ENCODE measurements around the gene WWC2. TPM values are rescaled to one million over a fixed set of nuclear protein-coding genes. Genes with fewer than 3 reads are reported as not detected.
A peak's percentile ranks its signal among the peaks of the same experiment; 100 is the strongest.

WWC2 gene
- total RNA-seq, 1 donor from 2014 or later, result 17.3 TPM

DNA sequence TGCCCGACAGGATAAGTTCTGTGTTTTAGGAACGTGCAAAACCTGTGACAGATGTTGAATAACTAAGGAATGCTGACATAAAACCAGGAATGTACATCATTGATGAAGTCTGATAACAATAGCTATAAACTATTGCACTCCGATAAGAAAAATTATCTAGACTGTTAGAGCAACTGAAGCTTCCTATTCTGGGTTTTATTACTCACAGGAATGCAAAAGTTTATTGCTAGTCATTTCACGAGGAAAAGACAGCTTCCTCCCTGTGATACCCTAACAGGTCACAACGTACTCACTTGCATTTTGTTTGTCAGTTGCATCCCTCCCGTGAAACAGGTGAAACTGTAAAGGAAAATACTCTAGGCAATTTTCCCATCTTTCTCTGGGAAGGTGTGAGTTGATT lies 155.1 kb downstream of the WWC2 start:
- DNase-seq (ENCODE audit: low read depth), result no peak

DNA sequence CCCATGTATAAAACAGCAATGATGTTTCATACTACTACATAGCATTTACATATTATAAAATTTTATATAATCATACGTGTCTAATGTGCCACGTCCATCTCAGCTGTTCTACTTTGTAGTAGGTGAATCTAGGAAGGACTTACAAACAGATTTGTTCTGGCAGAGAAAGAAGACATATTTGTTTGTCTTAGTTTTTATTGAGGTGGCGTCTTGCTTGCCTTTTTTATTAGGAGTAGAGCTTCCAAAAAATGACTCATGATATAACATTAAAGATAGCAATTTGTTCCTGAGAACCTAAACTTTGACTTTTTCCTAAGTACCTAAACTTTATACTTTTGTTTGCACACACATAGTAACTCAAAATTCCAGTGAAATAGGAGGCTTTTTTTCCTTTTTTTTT lies 156.4 kb downstream of the WWC2 start:
- no peak for DNase-seq (ENCODE audit: low read depth)

DNA sequence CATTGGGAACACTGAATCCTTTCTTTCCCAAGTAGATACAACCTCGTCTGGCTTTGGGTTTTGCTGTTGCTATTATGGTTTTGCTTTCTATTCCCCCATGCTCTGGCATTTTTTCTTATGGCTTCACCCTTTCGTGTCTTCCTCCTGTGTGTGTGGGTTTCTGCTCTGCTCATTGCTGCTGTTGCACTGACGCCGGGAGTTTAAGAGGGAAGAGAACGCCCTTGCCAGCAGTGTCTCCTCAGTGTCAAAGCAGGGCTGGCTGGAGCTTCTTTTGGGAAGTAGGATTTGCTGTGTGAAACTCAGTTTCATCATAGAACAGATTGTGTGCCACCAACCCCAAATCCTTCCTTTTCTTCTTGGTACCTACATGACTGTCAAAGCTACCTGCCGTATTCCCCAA lies 157.3 kb downstream of the WWC2 start:
- no peak for DNase-seq (ENCODE audit: low read depth)

DNA sequence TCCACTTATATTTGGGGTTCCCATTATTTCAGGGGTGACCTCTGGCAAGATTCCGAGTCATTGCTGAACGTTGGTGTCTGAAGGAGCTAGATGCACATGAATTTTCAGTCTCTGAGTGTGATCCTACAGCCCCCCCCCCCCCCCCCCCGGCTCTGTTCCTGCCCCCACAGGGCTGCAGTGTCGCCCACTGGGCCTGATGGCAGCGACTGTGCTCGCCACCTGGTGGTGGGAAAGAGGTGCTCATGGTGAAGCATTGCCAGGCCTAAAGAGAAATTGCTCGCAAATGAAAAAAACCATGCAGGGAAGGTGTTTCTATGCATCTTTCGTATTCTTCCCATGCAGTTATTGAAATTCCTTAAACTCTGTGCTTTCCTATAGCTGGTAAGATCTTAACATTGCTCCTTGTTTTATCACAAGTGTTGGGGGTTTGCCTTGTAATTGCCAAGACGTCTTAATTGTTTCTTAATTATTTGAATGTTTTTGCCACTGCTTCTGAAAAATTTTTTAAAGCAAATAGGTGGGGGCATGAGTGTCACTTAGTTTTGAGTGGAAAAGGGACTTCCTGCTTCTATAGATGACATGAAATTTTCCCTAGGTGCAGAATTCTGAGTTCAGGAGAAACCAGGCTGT lies 157.8 kb downstream of the WWC2 start:
- DNase-seq (ENCODE audit: low read depth), result peak; percentile 48

DNA sequence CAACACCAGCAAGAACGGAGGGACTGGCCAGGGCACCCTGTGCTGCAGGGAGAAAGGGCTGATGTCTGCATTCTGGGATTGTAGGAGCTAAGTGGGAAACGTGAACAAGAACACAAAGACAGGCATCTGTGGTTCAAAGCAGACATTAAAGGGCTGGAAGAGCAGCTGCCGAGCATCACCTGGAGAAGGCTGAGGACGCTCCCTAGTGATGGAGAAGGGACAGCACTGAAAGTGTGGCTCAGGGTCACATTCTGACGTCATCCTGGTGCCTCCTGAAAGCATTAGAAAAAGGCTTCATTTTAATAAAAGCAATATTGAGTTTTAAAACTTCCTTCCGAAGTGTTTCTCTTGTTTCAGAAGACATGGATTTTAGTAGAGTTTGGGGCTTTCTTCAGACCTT lies 158.8 kb downstream of the WWC2 start:
- no peak for DNase-seq (ENCODE audit: low read depth)

DNA sequence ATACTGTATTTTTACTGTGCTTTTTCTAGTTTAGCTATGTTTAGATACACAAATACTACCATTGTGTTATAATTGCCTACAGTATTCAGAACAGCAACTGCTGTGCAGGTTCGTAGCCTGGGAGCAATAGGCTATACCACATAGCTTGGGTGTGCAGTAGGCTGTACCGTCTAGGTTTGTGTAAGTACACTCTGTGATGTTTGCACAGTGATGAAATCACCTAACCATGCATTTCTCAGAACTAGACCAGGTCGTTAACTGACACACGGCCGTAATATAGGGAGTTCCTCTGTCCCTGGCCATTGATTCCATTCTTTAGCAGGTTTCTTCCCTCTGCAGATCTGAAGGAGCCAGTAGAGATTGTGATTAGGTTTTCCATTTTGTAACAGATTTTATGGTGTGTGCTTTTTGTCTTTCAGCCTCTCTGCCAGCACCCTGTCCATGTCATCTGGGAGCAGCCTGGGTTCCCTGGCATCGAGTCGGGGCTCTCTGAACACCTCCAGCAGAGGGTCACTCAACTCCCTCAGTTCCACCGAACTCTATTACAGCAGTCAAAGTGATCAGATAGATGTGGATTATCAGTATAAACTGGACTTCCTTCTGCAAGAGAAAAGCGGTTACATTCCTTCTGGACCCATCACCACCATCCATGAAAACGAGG lies 161.6 kb downstream of the WWC2 start:
- no peak for DNase-seq (ENCODE audit: low read depth)

DNA sequence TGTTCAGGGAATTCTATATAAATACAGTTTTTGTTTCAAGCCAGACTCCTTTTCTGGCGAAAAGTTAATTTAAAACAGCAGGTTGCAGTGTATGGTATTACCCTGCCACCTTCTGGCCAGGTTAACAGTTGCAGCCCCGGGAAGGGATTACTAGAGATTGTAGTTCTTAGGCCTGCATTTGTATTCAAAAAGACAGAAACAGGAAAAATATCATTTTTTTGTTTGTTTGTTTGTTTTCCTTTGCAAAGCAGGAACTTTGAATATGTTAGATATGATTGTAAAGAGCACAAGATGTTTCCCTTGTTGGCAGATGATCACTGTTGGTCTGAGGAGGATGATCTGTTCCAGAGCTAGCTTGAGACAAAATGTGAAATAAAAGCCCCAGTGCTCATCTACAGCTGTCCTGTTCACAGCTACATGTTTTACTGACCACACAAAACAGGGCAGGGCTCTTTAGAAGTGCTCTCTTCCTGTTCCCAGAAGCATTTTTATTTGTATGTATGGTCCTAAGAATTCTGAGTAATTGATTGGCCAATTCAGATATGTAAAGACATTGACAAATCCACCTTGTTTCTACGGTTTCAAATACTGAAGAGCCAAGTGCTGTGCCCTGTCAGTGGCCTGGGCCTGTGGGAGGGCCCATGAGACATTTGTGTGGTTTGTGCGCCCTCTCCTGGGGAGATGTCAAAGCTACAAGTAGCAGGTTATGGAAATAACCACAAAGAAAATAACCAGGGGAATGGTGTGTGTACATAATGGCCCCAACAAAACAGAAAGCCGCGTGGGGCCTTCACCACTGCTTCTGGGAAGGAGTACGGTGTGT lies 163.1 kb downstream of the WWC2 start:
- DNase-seq (ENCODE audit: low read depth), result peak; percentile 85

DNA sequence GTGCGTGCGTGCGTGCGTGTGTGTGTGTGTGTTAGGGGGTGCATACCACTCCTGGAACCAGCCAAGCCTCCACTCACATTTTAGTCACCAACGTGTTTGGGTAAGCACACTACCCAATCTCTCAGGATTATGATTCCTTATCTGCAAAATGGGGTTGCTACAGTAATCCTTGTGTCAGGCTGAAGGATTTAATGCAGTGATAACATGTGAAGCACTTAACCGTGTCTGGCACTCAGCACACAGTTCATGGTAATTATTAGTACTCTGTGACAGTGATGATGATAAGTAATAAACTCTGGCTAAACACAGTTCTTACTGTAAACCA lies 163.7 kb downstream of the WWC2 start:
- no peak for DNase-seq (ENCODE audit: low read depth)

DNA sequence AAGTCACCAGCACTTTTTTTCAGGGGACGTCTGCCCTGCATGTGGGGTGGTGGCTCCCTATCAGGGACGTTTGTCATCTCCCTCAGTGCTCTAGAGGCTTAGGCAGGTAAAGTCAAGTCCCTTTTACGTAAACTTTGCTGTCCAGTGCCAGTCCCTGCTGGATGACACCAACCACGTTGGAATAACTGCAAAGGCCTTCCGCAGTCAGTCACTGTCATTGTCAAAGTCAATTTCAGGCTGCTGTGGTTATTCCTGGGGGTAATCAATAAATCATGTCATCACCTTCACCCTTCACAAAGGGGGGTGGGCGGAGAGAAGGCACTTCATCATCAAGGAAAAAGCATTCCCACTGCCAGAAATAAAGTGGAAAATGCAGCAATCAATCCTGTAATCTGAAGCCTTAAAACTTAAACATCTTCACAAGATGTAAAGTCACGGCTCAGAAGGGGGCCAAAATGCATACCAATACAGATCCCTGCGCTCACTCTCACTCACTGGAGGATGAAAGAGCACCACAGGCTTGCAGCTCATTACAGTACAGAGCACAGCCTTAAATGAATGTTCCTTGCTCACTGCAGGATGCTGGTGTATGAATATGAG lies 164.8 kb downstream of the WWC2 start:
- DNase-seq (ENCODE audit: low read depth), result no peak

DNA sequence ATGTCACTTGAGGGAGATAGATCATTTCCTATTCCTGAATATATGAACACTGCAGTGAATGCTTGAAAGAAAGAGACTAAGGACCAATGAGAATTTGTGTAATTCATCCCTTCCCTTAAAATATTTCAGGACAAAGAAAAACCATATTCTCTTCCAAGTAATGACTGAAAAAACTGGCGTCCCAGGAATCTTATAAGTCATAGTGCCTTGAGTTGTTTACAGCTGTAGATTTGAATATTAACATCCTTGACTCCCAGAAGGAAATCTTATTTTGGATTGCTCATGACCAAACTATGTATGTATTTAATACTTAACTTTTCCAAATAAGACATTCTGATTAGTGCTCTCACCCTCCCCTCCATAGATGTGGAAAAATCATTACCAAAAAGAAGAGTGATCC lies 165.6 kb downstream of the WWC2 start:
- DNase-seq (ENCODE audit: low read depth), result no peak

DNA sequence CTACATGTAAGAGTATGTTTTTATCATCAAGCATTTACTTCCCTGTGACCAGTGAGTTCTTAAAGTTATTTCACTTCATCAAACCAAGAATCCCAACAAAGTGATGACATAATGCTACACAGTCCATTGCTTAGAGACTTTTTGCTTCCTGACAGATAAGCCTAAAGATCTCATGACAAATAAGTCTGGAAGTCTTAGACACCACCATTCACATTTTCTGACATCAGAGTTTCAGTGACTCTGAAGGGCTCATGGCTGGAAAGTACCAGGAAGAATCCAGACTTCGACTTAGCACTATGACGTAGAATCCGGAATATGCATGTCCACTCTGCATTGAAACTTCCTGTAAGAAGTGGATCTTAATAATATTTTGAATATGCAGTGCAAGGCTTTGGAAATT lies 167.3 kb downstream of the WWC2 start:
- no peak for DNase-seq (ENCODE audit: low read depth)

DNA sequence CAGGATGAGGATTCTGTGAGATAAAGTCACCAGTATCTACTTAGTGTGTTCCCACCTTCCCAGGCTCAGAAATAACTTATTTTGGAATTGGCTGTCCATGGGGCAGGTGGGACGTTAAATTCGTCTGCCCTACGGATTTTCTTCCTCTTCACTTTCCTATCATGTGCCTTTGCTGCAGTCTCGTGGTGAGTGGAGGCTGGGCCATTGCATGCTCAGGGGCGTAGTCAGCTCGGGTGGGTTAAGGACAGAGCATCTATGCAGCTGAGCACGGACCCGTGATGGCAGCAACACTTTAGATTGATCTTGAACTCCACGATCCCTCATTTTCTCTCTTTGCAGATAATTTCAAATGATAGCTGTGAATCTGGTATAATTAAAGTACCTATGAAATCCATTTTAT lies 169.5 kb downstream of the WWC2 start:
- DNase-seq (ENCODE audit: low read depth), result no peak

DNA sequence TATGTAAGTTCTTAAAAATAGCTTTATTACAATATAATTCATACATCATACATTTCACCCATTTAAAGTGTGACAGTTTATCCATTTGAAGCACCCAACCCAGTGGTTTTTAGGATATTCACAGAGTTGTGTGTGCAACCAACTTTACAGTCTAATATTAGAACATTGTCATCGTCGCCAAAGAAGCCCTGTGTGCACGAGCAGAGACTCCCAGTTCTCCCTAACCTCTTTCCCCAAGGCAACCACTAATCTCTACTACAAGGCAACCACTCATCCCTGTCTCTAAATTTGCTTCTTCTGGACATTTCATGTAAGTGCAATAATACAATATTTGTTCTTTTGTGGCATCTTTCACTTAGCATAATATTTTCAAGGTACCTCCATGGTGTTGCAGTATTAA lies 173.3 kb downstream of the WWC2 start:
- DNase-seq (ENCODE audit: low read depth), result peak; percentile 42

DNA sequence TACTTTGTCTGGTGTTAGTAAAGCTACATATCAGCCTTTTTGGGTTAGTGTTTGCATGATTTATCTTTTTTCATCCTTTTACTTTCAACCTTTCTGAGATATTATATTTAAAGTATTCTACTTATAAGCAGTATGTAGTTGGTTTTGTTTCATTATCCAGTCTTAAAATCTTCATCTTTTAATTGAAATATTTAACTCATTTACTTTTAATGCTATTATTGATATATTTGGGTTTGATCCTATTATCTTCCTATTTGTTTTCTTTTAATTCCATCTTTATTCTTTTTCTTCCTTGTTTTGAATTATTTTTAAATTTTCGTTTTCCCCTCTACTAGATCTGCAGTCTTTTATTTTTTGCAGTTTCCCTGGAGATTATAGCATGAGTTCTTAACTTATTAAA lies 177.0 kb downstream of the WWC2 start:
- DNase-seq (ENCODE audit: low read depth), result no peak

DNA sequence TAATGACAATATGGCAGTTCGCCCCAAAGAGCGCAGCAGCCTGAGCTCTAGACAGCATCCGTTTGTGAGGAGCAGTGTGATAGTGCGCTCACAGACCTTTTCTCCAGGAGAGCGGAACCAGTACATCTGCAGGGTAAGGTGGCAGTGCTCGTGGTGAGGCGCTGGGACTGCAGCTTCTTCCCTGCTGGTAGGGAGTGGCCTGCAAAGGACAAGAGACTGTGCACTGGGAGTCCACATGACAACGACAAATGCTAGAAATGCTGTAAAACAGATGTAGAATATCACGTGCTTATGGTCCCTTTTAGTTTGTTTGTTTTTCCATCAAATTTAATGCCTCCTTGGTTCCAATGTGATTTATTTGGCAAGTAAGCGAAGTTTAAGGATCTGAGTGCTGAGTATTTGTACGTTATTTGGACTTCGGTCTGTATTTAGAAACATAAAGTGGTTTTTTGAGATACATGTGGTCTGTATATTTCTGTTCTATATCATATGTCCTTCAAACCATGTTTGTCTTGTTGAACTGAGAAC lies 185.3 kb downstream of the WWC2 start:
- no peak for DNase-seq (ENCODE audit: low read depth)

DNA sequence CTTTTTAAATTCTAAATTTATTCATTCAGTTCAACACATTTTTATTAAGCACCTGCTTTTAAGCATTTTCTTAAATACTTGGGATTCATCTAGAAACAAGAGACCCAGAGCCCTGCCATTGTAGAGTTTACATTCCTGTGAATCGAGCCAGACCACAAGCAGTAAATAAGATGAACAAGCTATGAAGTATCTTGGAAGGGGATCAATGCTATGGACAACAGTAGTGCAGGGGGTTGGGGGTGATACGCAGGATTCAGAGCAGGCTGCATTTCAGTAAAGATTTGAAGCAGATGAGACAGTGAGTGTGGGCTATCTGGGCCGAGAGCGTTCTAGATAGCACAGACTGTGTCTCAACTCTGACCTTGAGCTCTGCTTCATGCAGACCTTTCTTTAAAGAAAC lies 185.9 kb downstream of the WWC2 start:
- no peak for DNase-seq (ENCODE audit: low read depth)

DNA sequence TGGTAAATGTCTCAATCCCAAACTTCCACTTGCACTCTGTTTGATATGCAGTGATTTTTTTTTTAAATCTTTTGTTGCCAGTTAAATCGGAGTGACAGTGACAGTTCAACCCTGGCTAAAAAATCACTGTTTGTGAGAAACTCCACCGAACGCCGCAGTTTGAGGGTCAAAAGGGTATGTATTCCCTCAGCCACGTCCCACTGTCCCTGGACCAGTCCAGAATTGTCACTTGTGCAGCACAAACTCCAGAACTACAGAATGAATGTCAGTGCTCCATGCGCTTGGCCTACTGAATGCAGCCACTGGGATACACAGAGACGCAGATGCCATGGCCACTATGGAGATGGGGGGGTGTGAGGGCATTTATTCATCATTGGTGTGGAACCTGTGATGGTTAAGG lies 186.8 kb downstream of the WWC2 start:
- DNase-seq (ENCODE audit: low read depth), result no peak

DNA sequence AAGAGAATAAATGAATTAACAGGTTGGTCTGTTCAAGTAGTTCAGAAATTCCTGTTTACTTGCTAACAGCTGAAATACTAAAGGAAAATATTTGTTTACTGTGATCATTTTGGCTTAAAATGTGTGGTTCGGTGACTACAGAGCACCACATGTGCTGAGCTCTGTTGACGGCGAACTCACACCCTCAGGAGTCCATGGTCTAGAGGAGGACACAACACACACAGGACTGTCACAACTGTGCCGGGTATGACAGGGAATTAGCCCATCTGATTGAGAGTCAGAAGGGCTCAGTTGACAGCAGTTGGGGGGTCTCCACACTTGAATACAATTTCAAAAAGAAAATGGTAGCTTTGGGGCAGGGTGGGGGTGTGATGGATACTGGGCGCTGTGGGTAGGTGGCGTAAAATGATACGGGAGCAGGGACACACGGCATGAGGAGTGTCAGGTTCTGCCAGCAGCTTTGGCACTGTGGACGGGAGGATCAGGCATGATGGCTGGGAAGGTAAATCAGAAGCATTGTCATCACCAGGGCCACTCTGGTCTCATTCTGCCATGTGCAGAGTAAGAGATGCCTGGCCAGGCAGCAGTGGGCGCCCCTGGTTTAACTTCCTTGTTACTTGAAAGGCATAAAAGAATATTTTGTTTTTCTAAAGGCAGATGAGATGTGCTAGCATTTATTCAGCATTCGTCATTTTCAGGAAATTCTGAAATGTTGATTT lies 187.7 kb downstream of the WWC2 start:
- no peak for DNase-seq (ENCODE audit: low read depth)

DNA sequence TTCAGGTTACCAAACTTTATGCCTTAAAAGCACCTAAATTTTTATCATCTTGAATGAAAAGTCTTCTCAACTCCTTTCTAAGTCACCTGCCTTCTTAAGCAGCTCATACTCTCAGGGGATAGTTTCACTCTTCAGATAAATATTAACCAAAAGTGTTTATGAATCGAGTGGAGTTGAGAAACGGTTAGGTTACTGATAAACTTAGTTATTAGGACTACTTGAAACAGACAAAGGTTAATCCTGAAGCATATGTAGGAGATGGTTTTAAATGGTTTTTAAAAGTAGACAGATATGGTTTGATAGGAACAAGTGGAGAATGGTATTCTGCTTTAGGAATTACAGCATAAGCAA lies 188.2 kb downstream of the WWC2 start:
- DNase-seq (ENCODE audit: low read depth), result no peak

DNA sequence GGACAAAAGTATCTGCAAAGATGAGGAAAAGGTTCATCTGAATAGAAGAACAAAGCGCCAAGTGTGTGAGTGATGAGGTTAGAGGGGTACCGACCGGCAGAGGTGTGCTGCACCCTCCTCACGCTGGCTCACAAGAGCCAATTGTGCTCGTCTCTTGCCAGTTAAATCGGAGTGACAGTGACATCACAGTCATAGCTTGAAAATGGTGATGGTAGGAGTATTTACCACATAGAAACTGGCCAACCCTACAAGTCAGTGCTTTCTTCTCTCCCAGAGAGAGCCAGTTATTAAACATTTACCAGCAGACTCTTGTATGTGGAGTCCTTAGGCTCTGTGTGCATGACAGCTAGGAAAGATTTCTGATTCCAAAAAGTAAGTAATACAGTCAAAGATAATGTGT lies 188.6 kb downstream of the WWC2 start:
- no peak for DNase-seq (ENCODE audit: low read depth)

DNA sequence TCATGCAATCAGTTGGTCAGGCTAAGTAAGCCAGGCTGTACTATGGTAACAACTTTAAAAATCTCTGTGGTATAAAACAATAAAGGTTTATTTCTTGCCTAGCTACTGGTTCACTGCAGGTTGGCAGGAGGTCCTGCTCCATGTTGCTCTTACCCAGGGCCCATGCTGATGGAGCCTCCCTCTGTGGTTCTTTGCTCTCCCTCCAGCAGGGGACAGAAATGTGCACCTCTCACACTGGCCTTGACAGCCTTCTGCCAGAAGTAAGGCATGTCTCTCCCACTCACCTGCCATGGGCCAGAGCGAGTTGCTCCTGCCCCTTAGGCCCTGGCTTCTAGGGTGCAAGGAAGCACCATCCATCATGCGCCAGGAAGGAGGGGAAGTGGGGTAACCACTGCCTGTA lies 189.9 kb downstream of the WWC2 start:
- DNase-seq (ENCODE audit: low read depth), result no peak

DNA sequence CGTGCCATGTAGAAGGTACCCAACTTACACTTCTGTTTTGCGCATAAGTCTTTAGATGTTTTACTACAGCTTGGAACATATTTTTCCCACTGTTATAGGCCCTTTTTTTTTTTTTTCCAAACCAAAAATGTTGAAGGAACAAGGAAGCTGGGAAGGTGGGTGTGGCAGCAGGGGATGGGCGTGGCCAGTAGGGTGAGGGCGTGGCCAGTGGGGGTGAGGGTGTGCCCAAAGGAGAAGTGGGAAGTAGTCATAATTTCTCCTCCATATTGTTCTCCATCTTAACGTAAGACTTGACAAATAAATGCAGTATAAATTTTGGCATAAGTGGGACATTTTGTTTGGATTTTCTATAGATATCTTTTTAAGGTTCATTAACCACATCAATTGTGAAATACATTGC lies 190.6 kb downstream of the WWC2 start:
- no peak for DNase-seq (ENCODE audit: low read depth)
